Measurements from ENCODE around the gene PRR5L.

The PRR5L gene

GRCh38 chr11:36264011-36264972, 31.8 kb upstream of the PRR5L start:
- no peaks in the 10 kb centered on the region for H3K36me3 ChIP-seq (ENCODE audit: control insufficient read depth, insufficient read depth, low read length)
- no peak for TF ChIP-seq CTCF (IDR thresholded peaks at IDR 0.05)
- H3K79me2 ChIP-seq: no peaks in the 10 kb centered on the region
- H3K9ac ChIP-seq: no peak overlapping the region
- no peaks in the 10 kb centered on the region for H3K4me1 ChIP-seq
- no peak overlapping the region for H2AFZ ChIP-seq
- H3K27me3 ChIP-seq (ENCODE audit: control insufficient read depth, insufficient read depth, low read length): no peaks in the 10 kb centered on the region
- H3K4me3 ChIP-seq (ENCODE audit: low read depth, low read length): no peak overlapping the region
- H3K9me3 ChIP-seq (ENCODE audit: control insufficient read depth, low read length): no peaks in the 10 kb centered on the region
- no peak overlapping the region for H3K27ac ChIP-seq
- no peak overlapping the region for H3K4me2 ChIP-seq (ENCODE audit: low read length)

DNA sequence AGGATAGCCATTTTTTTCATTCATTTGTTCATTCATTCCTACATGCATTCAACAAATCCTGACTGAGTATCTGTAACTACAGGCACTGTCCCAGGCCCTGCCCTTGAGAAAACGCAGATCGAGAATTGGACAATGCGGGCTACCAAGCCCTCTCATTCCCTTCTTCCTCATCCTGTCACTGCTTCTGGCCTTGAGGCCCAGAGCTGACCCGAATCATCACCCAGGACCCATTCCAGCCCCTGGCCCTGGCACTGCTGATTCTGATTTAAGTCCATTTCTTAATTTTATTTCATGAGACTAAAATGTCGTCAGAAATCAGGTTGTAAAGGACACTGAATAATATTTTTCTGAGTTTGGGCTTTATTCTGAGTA, 31.1 kb upstream of the PRR5L start:
- H3K27me3 ChIP-seq (ENCODE audit: control insufficient read depth, insufficient read depth, low read length): no peaks in the 10 kb centered on the region
- H3K4me2 ChIP-seq (ENCODE audit: low read length): no peak overlapping the region
- TF ChIP-seq CTCF (IDR thresholded peaks at IDR 0.05): no peak
- H3K36me3 ChIP-seq (ENCODE audit: control insufficient read depth, insufficient read depth, low read length): no peaks in the 10 kb centered on the region
- no peak overlapping the region for H3K4me3 ChIP-seq (ENCODE audit: low read depth, low read length)
- H2AFZ ChIP-seq: no peak overlapping the region
- no peak overlapping the region for H3K9ac ChIP-seq
- H3K27ac ChIP-seq: no peak overlapping the region
- H3K9me3 ChIP-seq (ENCODE audit: control insufficient read depth, low read length): no peaks in the 10 kb centered on the region
- no peaks in the 10 kb centered on the region for H3K4me1 ChIP-seq
- H3K79me2 ChIP-seq: no peaks in the 10 kb centered on the region

DNA sequence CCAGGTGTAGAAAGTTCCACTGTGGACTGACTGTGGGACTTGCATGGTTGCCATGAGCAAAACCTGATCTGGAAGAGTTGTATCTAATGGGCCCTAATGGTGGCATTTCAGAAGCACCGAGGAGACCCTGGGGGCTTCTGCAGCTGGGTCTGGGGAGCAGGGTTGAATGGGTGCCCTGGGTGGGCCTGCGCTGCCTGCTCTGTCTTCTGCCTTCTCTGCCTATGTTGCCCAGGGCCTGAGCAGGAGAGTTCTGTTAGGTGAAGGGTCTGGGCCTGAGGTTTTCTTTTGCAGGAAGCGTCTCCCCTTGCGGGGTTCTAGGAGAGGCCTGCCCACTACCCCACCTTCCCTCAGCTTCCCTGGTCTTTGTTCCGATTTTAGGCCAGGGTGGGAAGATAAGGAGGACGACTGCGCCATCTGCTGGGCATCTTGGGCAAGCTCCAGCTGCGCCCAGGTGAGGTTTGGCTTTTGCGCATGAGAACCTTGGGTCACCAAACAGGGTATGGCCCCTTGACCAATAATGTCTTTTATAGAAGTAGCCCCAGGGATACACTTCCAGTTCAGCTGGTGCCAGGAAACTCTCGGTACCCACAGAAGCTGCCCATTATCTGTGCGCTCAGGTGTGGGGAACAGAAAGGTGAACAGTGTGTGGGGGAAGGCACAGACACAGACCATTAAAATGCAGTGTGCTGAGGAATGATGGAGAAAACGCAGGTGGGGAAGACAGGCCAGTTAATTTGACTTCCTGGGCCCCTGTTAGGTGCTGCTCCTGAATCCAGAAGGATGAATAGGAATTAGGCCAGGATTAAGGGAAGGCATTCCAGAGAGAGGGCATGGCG, 30.1 kb upstream of the PRR5L start:
- H3K4me2 ChIP-seq (ENCODE audit: low read length): no peak overlapping the region
- H3K27me3 ChIP-seq (ENCODE audit: control insufficient read depth, insufficient read depth, low read length): no peaks in the 10 kb centered on the region
- no peak overlapping the region for H2AFZ ChIP-seq
- no peaks in the 10 kb centered on the region for H3K36me3 ChIP-seq (ENCODE audit: control insufficient read depth, insufficient read depth, low read length)
- no peak overlapping the region for H3K27ac ChIP-seq
- no peaks in the 10 kb centered on the region for H3K9me3 ChIP-seq (ENCODE audit: control insufficient read depth, low read length)
- TF ChIP-seq CTCF (IDR thresholded peaks at IDR 0.05): peak; percentile 58
- no peaks in the 10 kb centered on the region for H3K79me2 ChIP-seq
- H3K4me1 ChIP-seq: no peaks in the 10 kb centered on the region
- no peak overlapping the region for H3K4me3 ChIP-seq (ENCODE audit: low read depth, low read length)
- H3K9ac ChIP-seq: no peak overlapping the region

- Histone ChIP-seq H2AFZ (no peak overlapping the region), H3K4me2 (ENCODE audit: low read length) (no peak overlapping the region), H3K27me3 (ENCODE audit: control insufficient read depth, insufficient read depth, low read length) (no peaks in the 10 kb centered on the region), H3K79me2 (no peaks in the 10 kb centered on the region), H3K9ac (no peak overlapping the region), H3K4me1 (no peaks in the 10 kb centered on the region), H3K9me3 (ENCODE audit: control insufficient read depth, low read length) (no peaks in the 10 kb centered on the region), H3K36me3 (ENCODE audit: control insufficient read depth, insufficient read depth, low read length) (no peaks in the 10 kb centered on the region), H3K4me3 (ENCODE audit: low read depth, low read length) (no peak overlapping the region), H3K27ac (no peak overlapping the region)
- no peak for TF ChIP-seq CTCF (IDR thresholded peaks at IDR 0.05)
Observed at GRCh38 chr11:36266767-36267166, 29.3 kb upstream of the PRR5L start.
